Coronary artery (tissue), 2 donors: Measurements from ENCODE around the gene HGD.
"Not testable (repeated sequence)": the region's sequence is repeated elsewhere in the genome, so short reads cannot be mapped to it uniquely, and the experiment has no call there.

Source experiments
- DNase-seq: peaks from one replicate; pipeline ENCODE4 v3.0.0-alpha.2; 2017; ENCODE audit warnings: low spot score
- H3K27ac ChIP-seq, 2 donors: fragments of 200-600 bp; sonication (generic); one replicate each; pipeline ENCODE4 v1.5.1; 2016 to 2019
- H3K4me3 ChIP-seq: fragments of 200-600 bp; sonication (generic); 2 replicates; pipeline ENCODE4 v1.5.1; 2016; ENCODE audit warnings: mild to moderate bottlenecking, moderate library complexity
- CTCF ChIP-seq: fragments of 200-600 bp; sonication (generic); IDR thresholded peaks from one replicate; pipeline ENCODE4 v1.5.1; 2019; ENCODE audit warnings: antibody characterized with exemption

Gene HGD

GRCh38 chr3:120682095-120682681 is at the start of gene HGD:
Gene HGD, minus strand, starts transcription at chr3:120682239. Its CDS starts 128 bp downstream, at chr3:120682111.
- DNase-seq: no peak
- H3K4me3 ChIP-seq: no peak within 1 kb of the TSS

GRCh38 chr3:120730576-120731542 is 48.8 kb upstream of the HGD start:
- Histone ChIP-seq H3K4me3 (no peak overlapping the region), H3K27ac (no peak overlapping the region)
- no peak for DNase-seq
- TF ChIP-seq CTCF: no peak

More at GRCh38 chr3:120682095-120682681, at the start of gene HGD:
- H3K27ac ChIP-seq: no peak within 1 kb of the TSS
- TF ChIP-seq CTCF: no peak

- no peak for TF ChIP-seq CTCF
- no peak for DNase-seq
- no peak overlapping the region for H3K27ac ChIP-seq
- no peak overlapping the region for H3K4me3 ChIP-seq
Observed at GRCh38 chr3:120726791-120727190, 44.8 kb upstream of the HGD start.

- DNase-seq, H3K27ac ChIP-seq: not testable (repeated sequence)
- H3K4me3 ChIP-seq: peak overlapping the region; percentile 39
Observed at GRCh38 chr3:120719167-120719834, 37.3 kb upstream of the HGD start.

GRCh38 chr3:120713262-120713661 is 31.2 kb upstream of the HGD start:
- Histone ChIP-seq H3K4me3 (no peak overlapping the region), H3K27ac (no peak overlapping the region)
- no peak for DNase-seq
- no peak for TF ChIP-seq CTCF

- no peak for DNase-seq
- Histone ChIP-seq H3K4me3 (no peak overlapping the region), H3K27ac (no peak overlapping the region)
- TF ChIP-seq CTCF: no peak
Observed at GRCh38 chr3:120710369-120710768, 28.3 kb upstream of the HGD start.

- Histone ChIP-seq H3K27ac (no peak overlapping the region), H3K4me3 (no peak overlapping the region)
- no peak for TF ChIP-seq CTCF
- DNase-seq: no peak
Observed at GRCh38 chr3:120708408-120708807, 26.4 kb upstream of the HGD start.
